AG04450 (cell line): ENCODE results near the gene ASCL2. TPM values are rescaled to one million over a fixed set of nuclear protein-coding genes. Genes with fewer than 3 reads are reported as not detected.

Experiments used
- CTCF ChIA-PET: fragments of 300-600, 350-600 bp; formaldehyde crosslinking; extraction: SDS; loops from one replicate; lab custom pipeline; 2022; ENCODE audit warnings: antibody characterized with exemption, inconsistent platforms; lab: Charles Lee
- POLR2A ChIA-PET: fragments of 350-600 bp; formaldehyde crosslinking; extraction: SDS; loops from one replicate; lab custom pipeline; 2021; ENCODE audit warnings: antibody characterized with exemption, inconsistent platforms; lab: Yijun Ruan, JAX
- DNase-seq: peaks from one replicate; pipeline ENCODE4 v3.0.0-alpha.2; 2011; ENCODE audit warnings: low read depth, low spot score
- H3K27ac ChIP-seq: one replicate; pipeline ENCODE4 v1.5.1; 2012; ENCODE audit warnings: low read depth, low read length, control low read depth
- H3K27me3 ChIP-seq: one replicate; pipeline ENCODE4 v1.6.0; 2012; ENCODE audit warnings: low read length; ENCODE audit not compliant: control insufficient read depth, insufficient read depth
- H3K4me3 ChIP-seq: 2 replicates; pipeline ENCODE4 v1.5.1; 2011; ENCODE audit warnings: mild to moderate bottlenecking, low read depth, low read length, control low read depth
- H3K9me3 ChIP-seq: 2 replicates; pipeline ENCODE4 v1.5.1; 2012; ENCODE audit warnings: low read length; ENCODE audit not compliant: control insufficient read depth, insufficient read depth
- CTCF ChIP-seq: IDR thresholded peaks from 2 replicates; pipeline ENCODE4 v1.5.1; 2011; ENCODE audit warnings: low read depth, low read length, control low read depth, inconsistent platforms
- polyA plus RNA-seq: library from polyadenylated mRNA; depleted of rRNA; stranded (reverse); fragments of >200 nt; gene quantifications from 2 replicates; pipeline ENCODE4 v1.2.3, GENCODE V29; 2011

Gene ASCL2
- polyA plus RNA-seq, 1 experiment, result not detected

GRCh38 chr11:2311353-2312133 lies 41.2 kb upstream of the ASCL2 start:
- TF ChIP-seq CTCF, result no peak
- Histone ChIP-seq H3K27me3 (no peaks in the 10 kb centered on the region), H3K4me3 (no peak overlapping the region), H3K27ac (no peak overlapping the region), H3K9me3 (no peaks in the 10 kb centered on the region; the same call in 1 of the 2 replicates)
- ChIA-PET CTCF (interaction anchor here (3.3 kb wide), 1 partner anchor 108 kb away, joined by 14 read pairs; no protein-coding TSS in a partner anchor), POLR2A (no interaction called here)
- no peak for DNase-seq

GRCh38 chr11:2310786-2311352 lies 40.5 kb upstream of the ASCL2 start:
- H3K9me3 ChIP-seq, result no peaks in the 10 kb centered on the region; the same call in 1 of the 2 replicates
- H3K4me3 ChIP-seq, result no peak overlapping the region
- no peak overlapping the region for H3K27ac ChIP-seq
- no peak for DNase-seq
- no peak for TF ChIP-seq CTCF
- H3K27me3 ChIP-seq, result no peaks in the 10 kb centered on the region
- CTCF ChIA-PET, result interaction anchor here (3.3 kb wide), 1 partner anchor 109 kb away, joined by 14 read pairs; no protein-coding TSS in a partner anchor
- POLR2A ChIA-PET, result interaction anchor here (0.6 kb wide), 1 partner anchor 66 kb away, joined by 3 read pairs; no protein-coding TSS in a partner anchor

DNA sequence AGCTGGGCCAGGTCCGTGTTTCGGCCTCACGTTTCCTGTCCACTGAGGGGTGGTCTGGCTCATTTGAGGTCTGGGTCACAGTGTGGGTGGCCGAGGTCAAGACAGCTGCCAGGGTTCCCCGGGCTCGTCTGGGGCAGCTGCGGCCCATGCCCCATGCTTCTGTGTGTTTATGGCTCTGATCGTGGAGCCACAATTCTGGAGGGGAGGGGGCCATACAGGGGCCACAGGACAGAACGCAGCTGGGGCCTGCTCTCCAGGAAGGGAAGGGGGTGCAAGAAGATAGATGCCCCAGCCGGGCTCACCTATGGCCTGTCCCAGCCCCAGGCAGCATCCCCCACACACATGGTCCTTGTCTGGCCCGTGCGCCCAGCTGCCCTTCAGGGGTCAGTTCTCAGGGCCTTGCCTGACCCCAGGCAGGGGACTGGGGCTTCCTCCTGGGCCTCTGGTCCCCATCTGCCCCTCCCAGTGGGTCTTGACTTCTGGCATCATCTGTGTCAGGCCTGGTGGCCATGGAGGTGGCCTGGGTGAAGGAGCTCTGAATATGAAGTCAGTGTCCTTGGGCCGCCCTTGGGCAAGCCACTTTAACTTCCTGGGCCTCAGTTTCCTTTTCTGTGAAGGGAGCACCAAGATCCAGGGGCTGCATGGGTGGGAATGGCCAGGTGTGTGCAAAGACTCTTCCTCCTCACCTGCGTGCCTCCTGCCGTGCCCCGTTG lies 39.8 kb upstream of the ASCL2 start:
- no peak overlapping the region for H3K4me3 ChIP-seq
- no peaks in the 10 kb centered on the region for H3K27me3 ChIP-seq
- TF ChIP-seq CTCF, result no peak
- CTCF ChIA-PET, result interaction anchor here (3.3 kb wide), 1 partner anchor 110 kb away, joined by 14 read pairs; no protein-coding TSS in a partner anchor
- H3K27ac ChIP-seq, result no peak overlapping the region
- POLR2A ChIA-PET, result interaction anchor here (0.6 to 1.2 kb wide), 2 partner anchors 67 to 73 kb away, joined by 3 read pairs; no protein-coding TSS in a partner anchor
- DNase-seq, result no peak
- no peaks in the 10 kb centered on the region; the same call in 1 of the 2 replicates for H3K9me3 ChIP-seq

GRCh38 chr11:2309251-2310072 lies 39.1 kb upstream of the ASCL2 start:
- H3K9me3 ChIP-seq, result no peaks in the 10 kb centered on the region; the same call in 1 of the 2 replicates
- no peak for DNase-seq
- H3K27me3 ChIP-seq, result no peaks in the 10 kb centered on the region
- POLR2A ChIA-PET, result interaction anchor here (1.2 kb wide), 1 partner anchor 73 kb away, joined by 3 read pairs; no protein-coding TSS in a partner anchor
- H3K4me3 ChIP-seq, result no peak overlapping the region
- CTCF ChIA-PET, result interaction anchor here (3.3 kb wide), 1 partner anchor 111 kb away, joined by 14 read pairs; no protein-coding TSS in a partner anchor
- no peak for TF ChIP-seq CTCF
- H3K27ac ChIP-seq, result no peak overlapping the region
